GM20000 (cell line): ENCODE results near the gene KRTAP20-4.

Experiments
- DNase-seq: peaks from one replicate; pipeline ENCODE4 v3.0.0; 2012; ENCODE audit warnings: low spot score
- TF ChIP-seq, protein P1 (sequence below): IDR thresholded peaks from 2 replicates; pipeline ENCODE4 v1.5.1; 2012; ENCODE audit warnings: mild to moderate bottlenecking, control low read depth; ENCODE audit errors: extremely low read depth, missing control alignments

The KRTAP20-4 gene

DNA sequence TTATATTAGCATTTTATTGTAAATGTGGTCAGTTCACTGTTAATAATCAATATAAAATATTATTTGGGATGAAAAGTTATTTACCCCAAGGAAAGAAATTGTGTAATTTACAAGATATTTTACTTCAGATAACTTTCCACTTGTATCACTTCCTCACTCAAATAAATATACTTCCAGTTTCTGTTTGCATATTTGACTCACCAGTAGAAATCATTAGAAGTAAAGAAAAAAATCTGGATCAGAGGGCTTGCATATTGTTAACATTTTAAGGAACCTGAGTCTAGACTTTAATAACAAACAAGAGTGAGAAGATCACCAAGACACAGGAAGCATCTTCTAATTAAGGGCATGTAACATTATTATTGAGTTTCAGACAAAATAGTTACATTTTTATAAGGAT is 347 bp upstream of the KRTAP20-4 start:
- TF ChIP-seq, protein P1, sequence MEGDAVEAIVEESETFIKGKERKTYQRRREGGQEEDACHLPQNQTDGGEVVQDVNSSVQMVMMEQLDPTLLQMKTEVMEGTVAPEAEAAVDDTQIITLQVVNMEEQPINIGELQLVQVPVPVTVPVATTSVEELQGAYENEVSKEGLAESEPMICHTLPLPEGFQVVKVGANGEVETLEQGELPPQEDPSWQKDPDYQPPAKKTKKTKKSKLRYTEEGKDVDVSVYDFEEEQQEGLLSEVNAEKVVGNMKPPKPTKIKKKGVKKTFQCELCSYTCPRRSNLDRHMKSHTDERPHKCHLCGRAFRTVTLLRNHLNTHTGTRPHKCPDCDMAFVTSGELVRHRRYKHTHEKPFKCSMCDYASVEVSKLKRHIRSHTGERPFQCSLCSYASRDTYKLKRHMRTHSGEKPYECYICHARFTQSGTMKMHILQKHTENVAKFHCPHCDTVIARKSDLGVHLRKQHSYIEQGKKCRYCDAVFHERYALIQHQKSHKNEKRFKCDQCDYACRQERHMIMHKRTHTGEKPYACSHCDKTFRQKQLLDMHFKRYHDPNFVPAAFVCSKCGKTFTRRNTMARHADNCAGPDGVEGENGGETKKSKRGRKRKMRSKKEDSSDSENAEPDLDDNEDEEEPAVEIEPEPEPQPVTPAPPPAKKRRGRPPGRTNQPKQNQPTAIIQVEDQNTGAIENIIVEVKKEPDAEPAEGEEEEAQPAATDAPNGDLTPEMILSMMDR: no peak
- DNase-seq: no peak

DNA sequence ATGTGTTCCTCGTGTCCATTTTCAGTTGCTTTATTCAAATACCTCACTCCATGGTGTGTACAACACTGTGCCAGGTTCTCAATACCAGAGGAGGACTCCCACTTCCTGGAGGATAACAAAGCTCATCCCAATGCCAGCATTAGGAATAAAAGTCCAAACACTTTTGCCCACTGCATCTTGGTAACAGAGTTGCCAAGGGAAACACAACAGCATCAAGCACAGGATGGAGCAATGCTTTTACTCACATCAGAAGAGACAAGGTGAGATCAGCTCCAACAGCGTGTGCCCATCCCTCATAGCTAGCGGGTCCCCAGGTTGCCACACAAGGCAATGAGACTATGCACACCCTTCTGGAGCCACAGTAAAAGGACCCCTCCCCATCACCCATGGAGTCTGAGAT is 2.9 kb downstream of the KRTAP20-4 start:
- DNase-seq: no peak
- TF ChIP-seq, protein P1: no peak

DNA sequence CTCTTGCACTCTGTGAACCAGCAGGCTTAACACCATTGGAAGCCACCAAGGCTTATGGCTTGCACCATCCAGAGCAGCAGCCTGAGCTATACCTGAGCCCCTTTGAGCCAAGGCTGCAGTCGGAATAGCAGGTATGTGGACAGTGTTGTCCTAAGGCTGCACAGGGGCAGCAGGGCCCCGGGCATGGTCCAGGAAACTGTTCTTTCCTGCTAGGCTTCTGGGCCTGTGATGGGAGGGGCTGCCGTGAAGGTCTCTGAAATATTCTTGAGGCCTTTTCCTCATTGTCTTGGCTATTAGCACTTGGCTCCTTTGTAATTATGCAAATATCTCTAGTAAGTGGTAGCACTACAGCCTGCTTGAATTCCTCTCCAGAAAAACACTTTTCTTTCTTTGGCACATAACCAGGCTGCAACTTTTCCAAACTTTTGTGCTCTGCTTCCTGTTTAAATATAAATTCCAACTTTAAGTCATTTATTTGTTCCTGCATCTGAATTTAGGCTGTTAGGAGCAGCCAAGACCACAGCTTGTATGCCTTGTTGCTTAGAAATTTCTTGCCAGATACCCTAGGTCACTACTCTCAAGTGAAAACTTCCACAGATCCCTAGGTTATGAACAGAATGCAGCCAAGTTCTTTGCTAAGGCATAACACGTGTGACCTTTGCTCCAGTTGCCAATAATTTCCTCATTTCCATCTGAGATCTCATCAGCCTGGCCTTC is 5.2 kb downstream of the KRTAP20-4 start:
- no peak for DNase-seq
- TF ChIP-seq, protein P1: no peak

DNA sequence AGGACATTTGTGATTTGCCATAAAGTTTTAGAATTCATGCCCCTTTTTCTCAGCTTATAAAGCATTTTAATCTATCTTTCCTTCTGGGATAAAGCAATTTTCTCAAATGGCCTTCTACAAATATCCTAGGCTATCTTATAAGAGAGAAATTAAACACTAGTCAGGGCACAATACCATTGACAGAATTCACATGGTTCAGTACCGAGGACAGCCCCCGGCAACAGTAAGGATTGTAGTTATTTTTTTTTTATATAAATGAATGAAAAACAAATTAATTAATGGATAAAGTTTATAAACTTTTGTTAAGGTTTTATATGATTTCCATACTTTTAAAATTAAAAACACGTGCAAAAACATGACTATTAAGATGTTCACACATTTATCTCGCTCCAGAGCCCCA is 7.7 kb downstream of the KRTAP20-4 start:
- DNase-seq: no peak
- TF ChIP-seq, protein P1: no peak

DNA sequence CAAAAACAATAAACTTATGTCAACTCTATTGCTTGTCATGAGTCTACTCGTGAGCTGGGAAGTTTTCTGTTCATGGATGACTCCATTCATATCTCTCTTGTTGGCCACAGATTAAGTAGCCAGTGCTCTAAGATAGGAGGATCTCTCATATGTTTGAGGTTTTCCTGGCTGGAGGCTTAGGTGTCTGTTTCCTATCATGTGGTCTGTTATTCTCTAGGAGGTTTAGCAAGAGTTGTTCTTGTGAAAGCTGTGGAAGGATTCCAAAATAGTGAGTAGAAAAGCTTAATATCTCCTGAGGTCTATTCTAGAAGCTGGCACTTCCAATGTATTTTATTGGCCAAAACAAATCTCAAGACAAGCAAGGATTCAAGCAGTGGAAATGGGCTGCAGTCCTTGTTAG is 8.8 kb downstream of the KRTAP20-4 start:
- no peak for DNase-seq
- TF ChIP-seq, protein P1: no peak

DNA sequence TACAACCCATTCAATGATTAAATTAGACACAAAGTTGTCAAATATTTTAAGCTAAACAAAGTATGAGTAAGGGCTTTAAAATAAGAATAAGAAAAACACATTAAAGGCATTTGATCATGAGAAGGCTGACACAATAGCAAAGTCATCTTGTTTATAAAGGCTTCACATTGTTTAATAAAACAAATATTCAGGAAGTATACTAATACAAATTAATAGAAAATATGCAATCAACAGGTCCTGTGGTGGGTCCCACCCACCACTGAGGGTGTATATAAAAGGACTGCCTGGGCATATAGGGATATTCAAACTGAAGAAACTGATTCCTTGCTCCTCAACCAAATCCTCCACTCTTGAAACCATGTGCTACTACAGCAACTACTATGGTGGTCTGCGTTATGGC is 14.5 kb downstream of the KRTAP20-4 start, which contains the start of gene KRTAP20-2:
Gene KRTAP20-2 (plus strand): TSS at position 301 of the 400 bp plus-strand sequence. CDS start 58 bp downstream, at position 359.
- TF ChIP-seq, protein P1: no peak
- DNase-seq: no peak

DNA sequence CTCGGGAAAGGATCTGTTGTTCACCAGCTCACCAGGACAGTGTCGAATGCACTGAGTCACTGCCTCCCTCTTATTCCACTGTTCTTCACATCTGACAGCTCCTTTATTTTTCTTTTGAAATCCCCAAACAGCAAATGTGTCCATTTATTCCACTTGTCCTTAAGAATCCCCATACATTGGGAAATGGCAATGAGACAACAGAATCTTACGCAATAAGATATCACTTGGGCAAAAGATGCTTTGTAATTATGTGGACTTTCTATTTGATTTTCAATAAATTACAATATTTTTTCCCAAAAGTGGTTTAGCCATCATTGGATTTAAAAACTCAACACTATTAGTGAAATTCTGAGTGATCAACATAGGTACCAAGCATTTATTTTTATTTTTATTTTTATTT is 18.3 kb downstream of the KRTAP20-4 start:
- no peak for DNase-seq
- TF ChIP-seq, protein P1: no peak
